ENCODE results near the gene HPD.
A peak's percentile ranks its signal among the peaks of the same experiment; 100 is the strongest.
"Not testable (repeated sequence)": the region's sequence is repeated elsewhere in the genome, so short reads cannot be mapped to it uniquely, and the experiment has no call there.

The HPD gene

GRCh38 chr12:121861636-121862254, 3.1 kb upstream of the HPD start:
- DNase-seq: peak; percentile 20

DNA sequence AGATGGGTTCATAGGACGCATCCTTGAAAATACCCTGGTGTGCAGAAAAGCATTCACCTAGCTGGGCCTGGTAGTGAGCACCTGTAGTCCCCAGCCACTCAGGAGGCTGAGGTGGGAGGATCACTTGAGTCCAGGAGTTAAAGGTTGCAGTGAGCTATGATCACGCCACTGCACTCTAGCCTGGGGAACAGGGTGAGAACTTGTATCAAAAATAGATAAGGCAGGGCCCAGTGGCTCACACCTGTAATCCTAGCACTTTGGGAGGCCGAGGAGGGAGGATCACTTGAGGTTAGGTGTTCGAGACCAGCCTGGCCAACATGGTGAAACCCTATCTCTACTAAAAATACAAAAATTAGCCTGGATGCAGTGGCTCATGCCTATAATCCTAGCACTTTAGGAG, 2.0 kb upstream of the HPD start:
- DNase-seq: not testable (repeated sequence)

GRCh38 chr12:121860257-121860656, 1.6 kb upstream of the HPD start:
- no peak for DNase-seq

DNA sequence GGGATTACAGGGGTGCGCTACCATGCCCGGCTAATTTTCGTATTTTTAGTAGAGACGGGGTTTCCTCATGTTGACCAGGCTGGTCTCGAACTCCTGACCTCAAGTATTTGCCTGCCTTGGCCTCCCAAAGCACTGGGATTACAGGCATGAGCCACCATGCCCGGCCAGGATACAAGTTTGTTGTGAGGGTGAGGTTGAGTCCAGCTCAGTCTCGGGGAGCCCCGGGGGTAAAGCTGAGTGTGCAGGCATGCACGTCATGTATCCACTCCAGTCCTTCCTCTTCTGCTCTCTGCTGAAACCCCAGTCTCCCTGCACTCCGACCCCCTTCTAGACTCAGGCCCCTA, 369 bp downstream of the HPD start:
- DNase-seq: no peak

DNA sequence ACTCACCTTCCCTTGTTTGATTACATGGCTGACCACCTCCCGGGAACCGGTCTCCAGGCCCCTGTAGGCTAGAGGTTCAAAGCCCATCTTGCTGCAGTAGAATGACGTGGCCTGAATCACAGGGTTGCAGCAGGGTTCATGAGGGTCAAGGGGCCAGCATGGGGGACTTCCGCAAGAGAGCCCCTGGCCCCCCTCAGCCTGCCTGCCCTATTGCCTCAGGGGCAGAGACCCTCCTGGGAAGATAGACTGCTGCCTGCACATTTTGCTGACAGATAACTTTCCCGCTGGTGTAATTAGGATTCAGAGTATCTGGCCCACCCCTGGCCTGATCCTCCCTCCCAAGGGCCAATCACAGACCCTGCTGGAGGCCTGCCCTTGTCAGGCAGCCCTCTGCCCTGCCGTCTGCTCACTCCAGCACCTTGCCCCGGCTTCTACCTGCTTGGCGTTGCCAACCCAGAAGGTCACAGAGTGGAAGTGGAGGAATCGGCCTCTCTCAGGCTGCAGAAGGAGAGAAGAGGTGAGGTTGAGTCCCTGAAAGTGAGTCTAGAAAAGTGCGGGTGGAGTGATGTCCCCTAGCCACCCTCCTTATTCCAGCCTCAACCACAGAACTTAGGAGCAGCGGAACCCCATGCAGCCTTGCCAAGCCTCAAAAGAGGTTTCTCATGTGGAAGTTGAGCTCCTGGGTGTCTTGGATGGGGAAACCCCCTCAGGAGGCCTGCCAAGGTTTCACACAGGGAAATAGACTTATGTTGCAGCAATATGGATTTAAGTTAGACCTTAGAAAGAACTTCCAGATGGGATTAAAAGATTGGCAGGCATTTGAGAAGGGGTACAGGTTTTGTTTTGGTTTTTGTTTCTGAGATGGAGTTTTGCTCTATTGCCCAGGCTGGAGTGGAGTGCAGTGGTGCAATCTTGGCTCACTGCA, 1.1 kb downstream of the HPD start:
- no peak for DNase-seq

GRCh38 chr12:121852392-121852791, 6.3 kb downstream of the HPD start:
- not testable (repeated sequence) for DNase-seq

- DNase-seq: no peak
Observed at GRCh38 chr12:121849665-121850064, 9.0 kb downstream of the HPD start.

DNA sequence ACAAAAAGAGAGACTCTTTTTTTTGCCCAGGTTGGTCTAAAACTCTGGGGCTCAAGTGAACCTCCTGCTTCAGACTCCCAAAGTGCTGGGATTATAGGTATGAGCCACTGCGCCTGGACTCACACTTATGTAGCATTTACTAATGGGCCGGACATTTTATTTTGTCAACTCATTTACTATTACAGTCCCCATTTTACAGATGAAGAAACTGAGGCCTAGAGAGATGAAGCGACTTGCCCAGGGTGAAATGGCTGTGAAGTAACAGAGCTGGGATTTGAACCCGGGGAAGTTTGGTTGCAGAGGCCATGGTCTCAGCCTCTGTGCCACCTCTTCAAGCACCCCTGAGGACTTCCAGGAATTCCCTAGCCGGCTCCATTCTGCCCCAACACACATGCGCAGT, 9.4 kb downstream of the HPD start:
- no peak for DNase-seq

DNA sequence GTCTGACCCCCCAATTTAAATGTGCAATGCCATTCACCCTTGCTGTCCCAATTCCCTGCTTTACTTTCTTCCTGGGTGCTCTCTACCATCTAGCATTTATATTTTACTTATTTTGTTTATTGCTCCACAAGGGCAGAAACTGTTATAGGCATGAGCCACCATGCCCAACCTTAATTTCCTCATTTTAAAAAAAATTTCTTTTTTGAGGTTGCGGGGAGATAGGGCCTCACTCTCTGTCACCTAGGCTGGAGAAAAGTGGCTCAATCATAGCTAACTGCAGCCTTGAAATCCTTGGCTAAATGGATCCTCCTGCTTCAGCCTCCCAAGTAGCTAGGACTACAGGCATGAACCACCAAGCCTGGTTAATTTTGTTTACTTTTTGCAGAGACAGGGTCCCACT, 13.0 kb downstream of the HPD start:
- no peak for DNase-seq

- no peak for DNase-seq
Observed at GRCh38 chr12:121843236-121843982, 15.2 kb downstream of the HPD start.

- DNase-seq: no peak
Observed at GRCh38 chr12:121839993-121840761, 18.5 kb downstream of the HPD start.

- DNase-seq: peak; percentile 91
Observed at GRCh38 chr12:121839106-121839992, 19.3 kb downstream of the HPD start.

DNA sequence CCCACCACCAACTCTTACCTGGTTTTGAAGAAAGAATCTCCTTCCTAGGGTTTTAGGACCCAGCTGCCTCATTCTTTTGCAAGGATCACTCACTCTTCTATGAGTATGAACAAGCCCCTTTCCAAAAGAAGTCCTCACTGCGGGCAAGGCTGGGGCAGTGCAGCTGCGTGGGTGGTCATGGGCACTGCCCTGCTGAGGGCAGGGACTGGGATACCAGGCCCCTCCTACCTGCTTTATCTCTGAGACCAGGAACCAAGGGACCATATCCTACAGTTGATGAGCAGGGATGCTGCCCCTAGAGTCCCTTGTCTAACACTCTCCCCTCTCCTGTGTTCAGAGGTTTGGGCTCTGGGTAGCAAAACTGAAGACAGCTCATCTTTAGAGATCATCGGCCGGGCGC, 20.5 kb downstream of the HPD start:
- no peak for DNase-seq

- no peak for DNase-seq
Observed at GRCh38 chr12:121837680-121838079, 21.0 kb downstream of the HPD start.

GRCh38 chr12:121831571-121832245, 27.0 kb downstream of the HPD start:
- DNase-seq: no peak

GRCh38 chr12:121830588-121831265, 27.9 kb downstream of the HPD start:
- no peak for DNase-seq

DNA sequence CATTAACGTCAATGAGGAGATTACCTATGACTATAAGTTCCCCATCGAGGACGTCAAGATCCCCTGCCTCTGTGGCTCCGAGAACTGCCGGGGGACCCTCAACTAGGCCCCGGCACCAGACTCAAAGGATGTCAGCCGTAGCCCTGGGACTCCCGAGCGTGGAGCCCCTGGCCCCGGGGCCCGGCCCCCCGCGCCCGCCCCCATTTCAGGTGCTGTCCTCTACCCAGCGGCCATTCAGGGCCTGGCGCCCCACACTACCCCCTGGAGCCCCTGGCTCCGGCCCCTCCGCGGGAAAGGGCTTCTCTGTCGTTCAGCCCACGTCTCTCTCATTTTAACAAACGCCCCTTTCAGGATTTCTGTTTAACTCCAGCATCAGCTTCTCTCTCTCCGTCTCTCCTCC, 28.5 kb downstream of the HPD start:
- DNase-seq: no peak

DNA sequence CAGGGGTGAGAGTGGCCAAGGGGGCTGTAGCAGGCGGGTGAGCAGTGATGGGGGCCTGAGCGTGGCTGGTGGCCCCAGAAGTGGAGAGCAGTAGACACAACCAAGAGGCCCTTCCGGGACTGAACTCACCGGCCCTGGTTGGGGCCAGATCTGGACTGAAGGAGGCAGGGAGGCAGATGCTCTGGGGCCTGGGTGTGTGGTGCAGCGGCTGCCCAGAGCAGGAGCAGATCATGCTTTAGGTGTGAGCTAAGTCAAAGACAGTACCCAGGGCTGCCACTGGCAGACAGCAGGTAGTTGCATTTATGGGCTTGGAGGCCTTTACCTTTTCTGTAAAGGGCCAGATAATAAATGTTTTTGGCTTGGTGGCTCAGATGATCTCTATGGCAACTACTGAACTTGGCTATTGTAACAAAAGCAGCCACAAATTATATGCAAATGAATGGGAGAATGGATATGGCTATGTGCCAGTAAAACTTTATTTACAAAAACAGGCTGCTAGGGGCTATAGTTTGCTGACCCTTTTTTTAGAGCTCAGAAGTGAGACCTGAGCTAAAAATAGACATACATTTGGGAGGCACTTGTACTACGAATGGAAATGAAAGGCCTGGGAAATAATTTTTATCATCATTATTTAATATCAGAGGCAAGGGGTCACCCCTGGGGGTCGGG, 29.3 kb downstream of the HPD start:
- no peak for DNase-seq

DNA sequence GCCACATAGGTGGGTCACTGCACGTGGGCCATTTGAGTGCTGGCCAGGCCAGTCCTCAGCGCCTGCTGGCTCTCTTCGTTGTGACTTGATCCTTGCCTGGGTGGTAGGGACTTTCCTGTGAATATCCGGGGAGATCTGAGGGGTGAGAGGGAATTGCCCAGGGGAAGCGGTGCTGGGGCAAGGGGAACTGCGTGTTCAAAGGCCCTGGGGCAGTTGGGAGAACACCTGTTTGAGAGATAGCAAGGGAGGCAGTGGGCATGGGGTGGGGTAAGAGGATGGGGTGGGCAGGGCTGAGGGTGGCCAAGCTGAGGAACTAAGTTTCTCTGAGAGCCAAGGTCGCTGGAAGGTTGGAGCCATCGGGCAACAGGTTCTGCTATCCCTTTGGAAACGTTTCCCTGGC, 29.8 kb downstream of the HPD start:
- DNase-seq: no peak

- no peak for DNase-seq
Observed at GRCh38 chr12:121828306-121828705, 30.4 kb downstream of the HPD start.

Data from HCEC 1CT (cell line).